Mucosa of gallbladder (tissue), 1 donor: ENCODE measurements around the gene DIAPH2. TPM values are rescaled to one million over a fixed set of nuclear protein-coding genes. Genes with fewer than 3 reads are reported as not detected.
"Not testable (repeated sequence)": the region's sequence is repeated elsewhere in the genome, so short reads cannot be mapped to it uniquely, and the experiment has no call there.

Source experiments
- DNase-seq: peaks from one replicate; pipeline ENCODE4 v3.0.0-alpha.2; 2020; ENCODE audit warnings: low spot score
- total RNA-seq: library from RNA; stranded (reverse); gene quantifications from one replicate; pipeline ENCODE4 v1.2.1, GENCODE V29; 2021
- donor health status: DM: no; HTN: no; CAD: no.

The DIAPH2 gene
- total RNA-seq, result 17.6 TPM

- DNase-seq, result peak; percentile 75
These were observed at the start of gene DIAPH2 for GRCh38 chrX:96684339-96685209. Gene DIAPH2 (plus strand): TSS chrX:96684842.

- DNase-seq, result no peak
These were observed 34.6 kb upstream of the DIAPH2 start for GRCh38 chrX:96650023-96650422.

- DNase-seq, result no peak
These were observed 28.6 kb upstream of the DIAPH2 start for GRCh38 chrX:96655947-96656623.

GRCh38 chrX:96682516-96682915 is 2.1 kb upstream of the DIAPH2 start:
- no peak for DNase-seq

GRCh38 chrX:96683997-96684338 is 674 bp upstream of the DIAPH2 start:
- no peak for DNase-seq

GRCh38 chrX:96685210-96686099 is 813 bp downstream of the DIAPH2 start:
- DNase-seq, result peak; percentile 12

GRCh38 chrX:96687776-96688175 is 3.1 kb downstream of the DIAPH2 start:
- DNase-seq, result no peak

- no peak for DNase-seq
These were observed 4.1 kb downstream of the DIAPH2 start for GRCh38 chrX:96688789-96689188.

GRCh38 chrX:96689991-96690390 is 5.3 kb downstream of the DIAPH2 start:
- DNase-seq, result no peak

GRCh38 chrX:96692454-96692853 is 7.8 kb downstream of the DIAPH2 start:
- no peak for DNase-seq

- no peak for DNase-seq
These were observed 8.2 kb downstream of the DIAPH2 start for GRCh38 chrX:96692890-96693289.

- DNase-seq, result no peak
These were observed 8.8 kb downstream of the DIAPH2 start for GRCh38 chrX:96693407-96693806.

- no peak for DNase-seq
These were observed 11.8 kb downstream of the DIAPH2 start for GRCh38 chrX:96696462-96696861.

GRCh38 chrX:96700625-96701024 is 16.0 kb downstream of the DIAPH2 start:
- DNase-seq, result no peak

GRCh38 chrX:96703379-96703778 is 18.7 kb downstream of the DIAPH2 start:
- DNase-seq, result no peak

- DNase-seq, result no peak
These were observed 19.2 kb downstream of the DIAPH2 start for GRCh38 chrX:96703816-96704215.

GRCh38 chrX:96704629-96705028 is 20.0 kb downstream of the DIAPH2 start:
- no peak for DNase-seq

- no peak for DNase-seq
These were observed 21.3 kb downstream of the DIAPH2 start for GRCh38 chrX:96705905-96706304.

- DNase-seq, result no peak
These were observed 23.2 kb downstream of the DIAPH2 start for GRCh38 chrX:96707804-96708203.

GRCh38 chrX:96710031-96710430 is 25.4 kb downstream of the DIAPH2 start:
- no peak for DNase-seq

GRCh38 chrX:96713303-96713702 is 28.7 kb downstream of the DIAPH2 start:
- no peak for DNase-seq

- not testable (repeated sequence) for DNase-seq
These were observed 29.8 kb downstream of the DIAPH2 start for GRCh38 chrX:96714393-96714792.
